T-helper 1 cell treated with Interleukin-12 subunit alpha and Interleukin-12 subunit beta and Interleukin-4 antibody, amounts not matched to agents 30 μg/mL and 1 μg/mL, for 36 hours (primary cell): Measurements from ENCODE around the gene DTX4.

Source experiments
- H3K27ac Mint-ChIP-seq: one replicate; pipeline ENCODE4 v1.8.0; 2021; ENCODE audit warnings: mild to moderate bottlenecking, mixed read lengths
- H3K27me3 Mint-ChIP-seq: one replicate; pipeline ENCODE4 v1.8.0; 2021; ENCODE audit warnings: low read depth, mixed read lengths
- H3K36me3 Mint-ChIP-seq: one replicate; pipeline ENCODE4 v1.8.0; 2021; ENCODE audit warnings: low read depth, mixed read lengths
- H3K4me1 Mint-ChIP-seq: one replicate; pipeline ENCODE4 v1.8.0; 2021; ENCODE audit warnings: low read depth, mixed read lengths
- H3K4me3 Mint-ChIP-seq: one replicate; pipeline ENCODE4 v1.8.0; 2021; ENCODE audit warnings: mild to moderate bottlenecking, moderate library complexity, mixed read lengths
- H3K9me3 Mint-ChIP-seq: one replicate; pipeline ENCODE4 v1.8.0; 2021; ENCODE audit warnings: mixed read lengths

DTX4 gene

DNA sequence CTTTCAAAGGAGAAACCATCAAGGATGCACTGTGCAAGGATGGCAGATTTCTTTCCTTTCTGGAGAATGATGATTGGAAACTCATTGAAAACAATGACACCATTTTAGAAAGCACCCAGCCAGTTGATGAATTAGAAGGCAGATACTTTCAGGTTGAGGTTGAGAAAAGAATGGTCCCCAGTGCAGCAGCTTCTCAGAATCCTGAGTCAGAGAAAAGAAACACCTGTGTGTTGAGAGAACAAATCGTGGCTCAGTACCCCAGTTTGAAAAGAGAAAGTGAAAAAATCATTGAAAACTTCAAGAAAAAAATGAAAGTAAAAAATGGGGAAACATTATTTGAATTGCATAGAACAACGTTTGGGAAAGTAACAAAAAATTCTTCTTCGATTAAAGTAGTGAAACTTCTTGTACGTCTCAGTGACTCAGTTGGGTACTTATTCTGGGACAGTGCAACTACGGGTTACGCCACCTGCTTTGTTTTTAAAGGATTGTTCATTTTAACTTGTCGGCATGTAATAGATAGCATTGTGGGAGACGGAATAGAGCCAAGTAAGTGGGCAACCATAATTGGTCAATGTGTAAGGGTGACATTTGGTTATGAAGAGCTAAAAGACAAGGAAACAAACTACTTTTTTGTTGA, 19.5 kb upstream of the DTX4 start:
- Mint-ChIP-seq H3K4me1 (peaks cover 42% of the 10 kb centered on the region), H3K27ac (peak overlapping the region; percentile 64)

GRCh38 chr11:59154610-59155009, 17.3 kb upstream of the DTX4 start:
- Mint-ChIP-seq H3K27me3 (no peaks in the 10 kb centered on the region), H3K27ac (no peak overlapping the region), H3K36me3 (peaks cover 34% of the 10 kb centered on the region), H3K4me3 (no peak overlapping the region), H3K9me3 (no peaks in the 10 kb centered on the region), H3K4me1 (peaks cover 34% of the 10 kb centered on the region)

More for the DNA sequence above, 19.5 kb upstream of the DTX4 start:
- H3K36me3 Mint-ChIP-seq = peaks cover 51% of the 10 kb centered on the region
- no peaks in the 10 kb centered on the region for H3K9me3 Mint-ChIP-seq
- no peaks in the 10 kb centered on the region for H3K27me3 Mint-ChIP-seq
- peak overlapping the region; percentile 61 for H3K4me3 Mint-ChIP-seq

DNA sequence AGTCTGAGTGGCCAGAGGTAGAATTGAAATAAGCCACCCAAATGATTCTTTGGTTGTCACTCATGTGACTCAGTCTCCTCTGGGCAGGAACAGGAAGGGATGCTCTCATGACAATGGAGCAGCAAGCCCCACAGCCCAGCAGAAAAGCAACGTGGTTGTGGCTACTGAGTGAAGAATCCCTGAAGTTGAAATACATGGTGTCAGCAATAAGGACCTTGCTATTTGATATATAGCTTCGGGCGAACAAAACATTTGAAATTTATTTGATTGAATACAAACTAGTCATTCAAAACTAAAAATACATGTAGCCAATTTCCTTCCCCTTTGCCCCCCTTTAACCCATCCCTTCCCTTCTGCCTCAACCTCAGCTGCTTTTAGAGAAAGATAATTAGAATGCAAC, 14.5 kb upstream of the DTX4 start:
- peaks cover 15% of the 10 kb centered on the region for H3K4me1 Mint-ChIP-seq
- peaks cover 16% of the 10 kb centered on the region for H3K36me3 Mint-ChIP-seq
- no peak overlapping the region for H3K27ac Mint-ChIP-seq
- H3K4me3 Mint-ChIP-seq = no peak overlapping the region
- peaks cover 12% of the 10 kb centered on the region for H3K27me3 Mint-ChIP-seq
- no peaks in the 10 kb centered on the region for H3K9me3 Mint-ChIP-seq

DNA sequence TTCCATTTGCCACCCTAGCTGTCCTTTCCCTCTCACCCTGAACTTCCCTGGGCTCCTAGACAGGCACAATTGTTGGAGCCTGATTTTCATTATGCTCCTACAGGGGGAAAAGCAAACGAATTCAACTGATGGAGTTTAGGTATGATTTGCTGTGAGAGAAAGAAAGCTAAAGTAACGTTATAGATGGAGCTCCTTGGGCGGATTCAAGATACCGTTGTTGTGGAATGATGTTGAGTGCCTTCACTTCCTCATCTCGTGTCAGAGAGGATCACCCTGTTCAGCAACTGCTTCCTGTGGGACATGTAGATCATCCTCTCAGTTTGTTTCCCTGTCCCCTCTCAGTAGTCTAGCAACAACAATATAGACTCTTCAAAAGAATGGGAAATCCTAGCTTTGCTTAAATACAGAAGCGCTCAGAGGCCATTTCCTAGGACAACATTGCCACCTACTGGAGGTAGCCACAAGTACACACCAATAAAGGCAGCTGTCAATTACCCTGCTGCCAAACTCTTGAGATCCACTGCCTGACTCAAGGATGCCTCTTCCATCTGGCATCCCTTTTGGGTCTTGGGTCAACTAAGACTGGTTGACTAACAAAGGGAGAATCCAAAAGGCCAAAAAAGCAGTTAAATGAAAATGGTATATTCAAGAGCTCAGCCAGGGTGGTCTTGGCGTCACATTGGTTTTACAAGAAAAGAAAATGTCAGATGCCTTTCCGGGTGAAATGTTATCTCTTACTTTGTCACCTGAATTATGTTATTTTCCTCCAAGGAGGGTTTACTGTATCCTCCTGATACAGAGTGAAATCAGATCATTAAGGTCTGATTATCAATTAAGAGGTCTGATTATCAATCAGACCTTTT, 13.5 kb upstream of the DTX4 start:
- Mint-ChIP-seq H3K4me3 (no peak overlapping the region), H3K4me1 (peaks cover 8% of the 10 kb centered on the region), H3K9me3 (no peaks in the 10 kb centered on the region), H3K36me3 (peaks cover 8% of the 10 kb centered on the region), H3K27me3 (peaks cover 18% of the 10 kb centered on the region), H3K27ac (no peak overlapping the region)

- H3K4me3 Mint-ChIP-seq = no peak overlapping the region
- no peaks in the 10 kb centered on the region for H3K9me3 Mint-ChIP-seq
- H3K4me1 Mint-ChIP-seq = peaks cover 4% of the 10 kb centered on the region
- no peak overlapping the region for H3K27ac Mint-ChIP-seq
- peaks cover 40% of the 10 kb centered on the region for H3K27me3 Mint-ChIP-seq
- H3K36me3 Mint-ChIP-seq = no peaks in the 10 kb centered on the region
Measured at GRCh38 chr11:59164028-59164427, 7.9 kb upstream of the DTX4 start.

- Mint-ChIP-seq H3K4me1 (peaks cover 7% of the 10 kb centered on the region), H3K27me3 (peaks cover 43% of the 10 kb centered on the region), H3K27ac (peak overlapping the region; percentile 45), H3K9me3 (no peaks in the 10 kb centered on the region), H3K36me3 (no peaks in the 10 kb centered on the region), H3K4me3 (peak overlapping the region; percentile 85)
Measured at GRCh38 chr11:59172345-59173079, 580 bp downstream of the DTX4 start.

GRCh38 chr11:59173080-59173963, 1.4 kb downstream of the DTX4 start:
- peaks cover 7% of the 10 kb centered on the region for H3K4me1 Mint-ChIP-seq
- H3K9me3 Mint-ChIP-seq = no peaks in the 10 kb centered on the region
- peak overlapping the region; percentile 45 for H3K27ac Mint-ChIP-seq
- H3K36me3 Mint-ChIP-seq = no peaks in the 10 kb centered on the region
- H3K4me3 Mint-ChIP-seq = peak overlapping the region; percentile 85
- H3K27me3 Mint-ChIP-seq = peaks cover 46% of the 10 kb centered on the region

DNA sequence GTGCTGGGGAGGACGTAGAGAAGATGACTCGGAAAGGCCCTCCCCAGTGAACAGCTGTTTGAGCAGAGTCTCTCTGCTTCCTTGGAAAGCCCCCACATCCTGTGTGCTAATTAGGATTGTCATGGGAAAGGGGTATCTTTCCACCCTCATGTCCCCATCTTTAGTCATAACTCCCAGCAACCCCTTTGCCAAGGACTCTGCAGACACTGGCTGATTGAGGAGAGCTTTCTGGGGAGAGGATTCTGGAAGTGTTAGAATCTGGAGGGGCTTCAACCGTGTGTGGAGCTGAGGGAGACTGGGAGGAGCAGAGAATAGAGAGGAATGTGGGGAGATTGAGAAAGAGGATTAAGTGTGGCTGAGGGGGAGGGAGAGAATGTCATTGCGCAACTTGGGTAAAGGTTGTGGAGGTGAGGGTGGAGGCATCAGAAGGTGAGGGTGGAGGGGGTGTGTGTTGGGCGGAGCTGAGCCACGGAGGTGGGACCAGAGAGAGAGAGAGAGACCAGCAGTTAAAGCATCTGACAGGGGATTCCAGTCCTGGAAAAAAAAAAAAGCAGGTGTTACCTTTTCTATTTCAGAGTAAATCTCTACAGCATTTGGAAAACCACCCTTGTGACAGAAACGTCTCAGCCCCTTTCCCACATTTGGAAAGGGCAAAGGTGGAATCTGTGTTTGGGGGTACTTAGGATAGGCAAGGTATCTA, 2.2 kb downstream of the DTX4 start:
- Mint-ChIP-seq H3K4me3 (no peak overlapping the region), H3K27me3 (peaks cover 50% of the 10 kb centered on the region), H3K36me3 (no peaks in the 10 kb centered on the region), H3K27ac (no peak overlapping the region), H3K4me1 (peaks cover 7% of the 10 kb centered on the region), H3K9me3 (no peaks in the 10 kb centered on the region)

GRCh38 chr11:59174664-59175033, 2.7 kb downstream of the DTX4 start:
- H3K27ac Mint-ChIP-seq = no peak overlapping the region
- peaks cover 7% of the 10 kb centered on the region for H3K4me1 Mint-ChIP-seq
- peaks cover 55% of the 10 kb centered on the region for H3K27me3 Mint-ChIP-seq
- H3K4me3 Mint-ChIP-seq = no peak overlapping the region
- peaks cover 4% of the 10 kb centered on the region for H3K9me3 Mint-ChIP-seq
- no peaks in the 10 kb centered on the region for H3K36me3 Mint-ChIP-seq

GRCh38 chr11:59175091-59175501, 3.2 kb downstream of the DTX4 start:
- peaks cover 56% of the 10 kb centered on the region for H3K27me3 Mint-ChIP-seq
- no peaks in the 10 kb centered on the region for H3K36me3 Mint-ChIP-seq
- H3K27ac Mint-ChIP-seq = no peak overlapping the region
- peaks cover 7% of the 10 kb centered on the region for H3K9me3 Mint-ChIP-seq
- peaks cover 7% of the 10 kb centered on the region for H3K4me1 Mint-ChIP-seq
- H3K4me3 Mint-ChIP-seq = no peak overlapping the region

DNA sequence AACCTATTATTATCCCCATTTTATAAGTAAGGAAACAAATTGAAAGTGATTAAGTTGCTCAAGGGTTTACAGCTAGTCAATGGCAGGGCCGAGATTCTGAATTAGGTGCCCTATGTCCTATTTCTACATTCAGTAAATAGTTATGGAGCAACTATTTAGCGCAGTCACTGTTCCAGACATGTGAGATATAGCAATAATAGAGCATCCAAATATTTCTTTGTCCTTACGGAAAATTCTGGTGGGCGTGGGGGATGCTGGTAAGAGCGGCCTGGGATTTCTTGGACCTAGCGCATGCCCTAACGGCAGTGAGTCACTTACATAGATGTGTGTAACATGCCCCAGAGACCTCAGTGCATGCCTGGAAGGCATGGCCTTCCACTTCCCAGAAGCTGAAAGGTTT, 4.4 kb downstream of the DTX4 start:
- H3K27me3 Mint-ChIP-seq = peaks cover 56% of the 10 kb centered on the region
- peaks cover 7% of the 10 kb centered on the region for H3K4me1 Mint-ChIP-seq
- peaks cover 7% of the 10 kb centered on the region for H3K9me3 Mint-ChIP-seq
- H3K4me3 Mint-ChIP-seq = no peak overlapping the region
- no peaks in the 10 kb centered on the region for H3K36me3 Mint-ChIP-seq
- no peak overlapping the region for H3K27ac Mint-ChIP-seq

DNA sequence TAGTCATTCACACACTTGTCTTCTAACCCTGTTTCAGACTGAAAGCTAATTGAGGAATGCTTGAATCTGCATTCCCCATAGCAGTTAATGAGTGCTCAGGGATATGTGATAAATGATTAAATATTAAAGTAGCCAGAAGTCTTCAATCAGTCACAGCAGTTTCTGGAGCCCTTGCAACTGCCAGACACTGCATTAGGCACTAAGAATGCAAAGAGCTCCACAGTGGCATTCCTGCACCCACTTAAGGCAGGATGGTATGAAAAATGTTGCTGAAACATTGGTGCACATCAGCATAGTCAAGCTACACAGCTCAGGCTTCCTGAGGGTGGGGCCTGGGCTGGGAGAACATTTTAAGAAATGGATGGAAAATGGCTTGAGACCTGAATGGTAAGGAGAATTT, 6.5 kb downstream of the DTX4 start:
- H3K27me3 Mint-ChIP-seq = peaks cover 48% of the 10 kb centered on the region
- H3K9me3 Mint-ChIP-seq = peaks cover 7% of the 10 kb centered on the region
- no peaks in the 10 kb centered on the region for H3K36me3 Mint-ChIP-seq
- H3K4me1 Mint-ChIP-seq = no peaks in the 10 kb centered on the region
- H3K4me3 Mint-ChIP-seq = no peak overlapping the region
- no peak overlapping the region for H3K27ac Mint-ChIP-seq

GRCh38 chr11:59179121-59179520, 7.2 kb downstream of the DTX4 start:
- Mint-ChIP-seq H3K36me3 (no peaks in the 10 kb centered on the region), H3K9me3 (peaks cover 7% of the 10 kb centered on the region), H3K4me3 (no peak overlapping the region), H3K27ac (no peak overlapping the region), H3K4me1 (no peaks in the 10 kb centered on the region), H3K27me3 (peaks cover 40% of the 10 kb centered on the region)
